Measurements from ENCODE around the gene SOX12. TPM values are rescaled to one million over a fixed set of nuclear protein-coding genes. Genes with fewer than 3 reads are reported as not detected.
"Not testable (repeated sequence)": the region's sequence is repeated elsewhere in the genome, so short reads cannot be mapped to it uniquely, and the experiment has no call there.

SOX12 gene
- total RNA-seq, 2 donors from 2014 or later, result 3.9 to 5.4 TPM

DNA sequence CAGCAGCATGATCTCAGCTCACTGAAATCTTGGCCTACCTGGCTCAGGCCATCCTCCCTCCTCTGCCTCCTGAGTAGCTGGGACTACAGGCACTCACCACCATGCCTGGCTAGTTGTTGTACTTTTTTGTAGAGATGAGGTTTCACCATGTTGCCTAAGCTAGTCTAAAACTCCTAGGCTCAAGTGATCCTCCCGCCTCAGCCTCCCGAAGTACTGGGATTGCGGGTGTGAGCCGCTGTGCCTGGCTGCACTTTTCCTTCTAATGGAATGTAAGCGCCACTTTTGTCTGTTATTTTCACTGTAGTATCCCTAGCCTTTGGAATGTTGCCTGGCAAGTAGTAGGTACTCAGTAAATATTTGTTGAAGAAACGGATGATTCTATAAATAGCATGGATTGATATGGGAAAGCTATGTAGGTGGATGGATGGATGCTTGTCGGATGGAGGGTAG, 44.8 kb downstream of the SOX12 start:
- Histone ChIP-seq H3K4me3 (no peak overlapping the region), H3K4me1 (ENCODE audit: control insufficient read depth in 1 of 2, low read depth in 2 of 2) (no peaks in the 10 kb centered on the region), H3K9me3 (no peaks in the 10 kb centered on the region), H3K27me3 (replicated peaks; ENCODE audit: insufficient read depth) (no peaks in the 10 kb centered on the region), H3K27ac (no peak overlapping the region), H3K36me3 (no peaks in the 10 kb centered on the region)
- DNase-seq (ENCODE audit: low spot score), result no peak
- no peak for ATAC-seq (ENCODE audit: insufficient number of reproducible peaks, low FRiP score, low read depth)
- TF ChIP-seq, protein P1, sequence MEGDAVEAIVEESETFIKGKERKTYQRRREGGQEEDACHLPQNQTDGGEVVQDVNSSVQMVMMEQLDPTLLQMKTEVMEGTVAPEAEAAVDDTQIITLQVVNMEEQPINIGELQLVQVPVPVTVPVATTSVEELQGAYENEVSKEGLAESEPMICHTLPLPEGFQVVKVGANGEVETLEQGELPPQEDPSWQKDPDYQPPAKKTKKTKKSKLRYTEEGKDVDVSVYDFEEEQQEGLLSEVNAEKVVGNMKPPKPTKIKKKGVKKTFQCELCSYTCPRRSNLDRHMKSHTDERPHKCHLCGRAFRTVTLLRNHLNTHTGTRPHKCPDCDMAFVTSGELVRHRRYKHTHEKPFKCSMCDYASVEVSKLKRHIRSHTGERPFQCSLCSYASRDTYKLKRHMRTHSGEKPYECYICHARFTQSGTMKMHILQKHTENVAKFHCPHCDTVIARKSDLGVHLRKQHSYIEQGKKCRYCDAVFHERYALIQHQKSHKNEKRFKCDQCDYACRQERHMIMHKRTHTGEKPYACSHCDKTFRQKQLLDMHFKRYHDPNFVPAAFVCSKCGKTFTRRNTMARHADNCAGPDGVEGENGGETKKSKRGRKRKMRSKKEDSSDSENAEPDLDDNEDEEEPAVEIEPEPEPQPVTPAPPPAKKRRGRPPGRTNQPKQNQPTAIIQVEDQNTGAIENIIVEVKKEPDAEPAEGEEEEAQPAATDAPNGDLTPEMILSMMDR (IDR thresholded peaks at IDR 0.05), result no peak

DNA sequence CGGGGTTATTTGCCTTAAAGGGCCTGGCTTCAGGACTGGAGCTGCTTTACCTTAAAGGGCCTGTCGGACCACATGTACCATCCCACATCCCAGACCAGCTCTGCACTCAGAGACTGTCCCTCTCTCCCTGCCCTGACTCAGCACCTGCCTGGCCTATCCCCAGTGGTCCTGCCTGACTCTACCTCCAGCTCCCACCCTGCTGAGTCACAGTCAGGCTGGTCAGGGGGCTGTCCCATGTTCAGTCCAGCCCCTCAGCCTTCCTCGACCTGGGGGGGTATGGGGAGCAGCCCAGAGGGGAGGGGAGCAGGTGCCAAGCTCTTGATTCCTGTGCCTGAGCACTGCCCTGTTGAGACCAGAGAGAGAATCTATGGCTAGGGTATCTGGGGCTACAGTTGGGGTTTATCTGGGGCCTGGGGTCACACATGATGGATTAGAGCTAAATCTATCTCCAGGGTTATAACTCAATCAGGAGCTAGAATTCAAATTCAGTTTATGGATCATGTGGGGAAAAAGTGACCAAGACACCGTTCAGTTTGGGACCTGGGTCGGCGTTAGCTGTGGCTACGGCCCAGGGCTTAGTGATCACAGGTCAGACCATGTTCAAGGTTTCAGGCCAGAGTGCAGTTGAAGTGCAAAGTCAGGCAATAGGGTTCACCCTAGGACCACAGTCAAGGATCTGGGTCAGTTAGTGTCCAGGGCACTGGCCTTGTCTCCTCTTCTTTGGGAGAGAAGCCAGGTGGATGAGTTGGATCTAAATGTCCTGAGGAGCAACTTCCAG, 45.8 kb downstream of the SOX12 start:
- Histone ChIP-seq H3K4me3 (no peak overlapping the region), H3K36me3 (no peaks in the 10 kb centered on the region), H3K27me3 (replicated peaks; ENCODE audit: insufficient read depth) (no peaks in the 10 kb centered on the region), H3K27ac (no peak overlapping the region), H3K4me1 (ENCODE audit: control insufficient read depth in 1 of 2, low read depth in 2 of 2) (no peaks in the 10 kb centered on the region), H3K9me3 (no peaks in the 10 kb centered on the region)
- ATAC-seq (ENCODE audit: insufficient number of reproducible peaks, low FRiP score, low read depth) (no peak), DNase-seq (ENCODE audit: low spot score) (no peak)
- TF ChIP-seq, protein P1 (IDR thresholded peaks at IDR 0.05), result no peak

DNA sequence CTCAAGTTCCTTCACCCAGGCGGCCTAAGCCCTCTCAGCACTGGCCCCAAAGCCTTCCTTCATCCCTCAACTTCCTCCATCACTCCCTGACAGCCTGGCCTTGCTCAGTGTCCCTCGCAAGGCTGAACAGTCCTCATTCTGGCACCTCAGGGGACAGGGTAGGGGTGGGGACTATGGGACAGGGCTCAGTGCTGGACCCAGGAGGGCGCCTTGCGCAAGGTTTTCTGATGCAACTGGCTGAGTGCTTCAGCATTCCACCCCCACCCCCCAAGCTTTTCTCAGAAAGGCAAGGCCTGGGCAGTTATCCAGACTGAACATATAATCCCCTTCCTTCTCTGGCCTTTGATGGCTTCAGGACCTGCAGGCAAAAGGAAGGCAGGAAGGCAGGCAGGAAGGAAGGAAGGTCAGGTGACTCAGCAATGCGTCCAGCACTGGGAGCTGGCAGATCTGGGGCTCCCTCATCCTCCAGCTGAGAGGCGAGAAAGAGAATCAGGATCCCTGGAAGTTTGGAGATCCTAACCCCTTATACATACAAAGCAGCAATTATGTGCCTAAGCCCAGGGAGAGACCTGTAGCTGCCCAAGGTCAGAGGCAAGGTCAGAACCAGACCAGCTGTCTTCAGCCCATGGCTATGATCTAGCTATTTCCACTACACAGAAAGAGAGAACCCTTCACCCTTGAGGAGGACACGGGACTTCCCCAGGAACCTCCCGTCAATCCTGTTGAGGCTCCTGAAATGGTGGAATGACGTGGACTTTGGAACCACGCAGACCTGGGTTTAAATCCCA, 46.6 kb downstream of the SOX12 start:
- Histone ChIP-seq H3K36me3 (no peaks in the 10 kb centered on the region), H3K27ac (no peak overlapping the region), H3K27me3 (replicated peaks; ENCODE audit: insufficient read depth) (no peaks in the 10 kb centered on the region), H3K4me1 (ENCODE audit: control insufficient read depth in 1 of 2, low read depth in 2 of 2) (no peaks in the 10 kb centered on the region), H3K9me3 (no peaks in the 10 kb centered on the region), H3K4me3 (no peak overlapping the region)
- ATAC-seq (ENCODE audit: insufficient number of reproducible peaks, low FRiP score, low read depth) (no peak), DNase-seq (ENCODE audit: low spot score) (no peak)
- TF ChIP-seq, protein P1 (IDR thresholded peaks at IDR 0.05), result no peak

GRCh38 chr20:372543-373082, 47.3 kb downstream of the SOX12 start:
- not testable (repeated sequence) for H3K4me3 ChIP-seq; H3K9me3 ChIP-seq; H3K4me1 ChIP-seq (ENCODE audit: control insufficient read depth in 1 of 2, low read depth in 2 of 2); H3K27ac ChIP-seq; H3K27me3 ChIP-seq (replicated peaks; ENCODE audit: insufficient read depth); DNase-seq (ENCODE audit: low spot score); H3K36me3 ChIP-seq; ATAC-seq (ENCODE audit: insufficient number of reproducible peaks, low FRiP score, low read depth)

DNA sequence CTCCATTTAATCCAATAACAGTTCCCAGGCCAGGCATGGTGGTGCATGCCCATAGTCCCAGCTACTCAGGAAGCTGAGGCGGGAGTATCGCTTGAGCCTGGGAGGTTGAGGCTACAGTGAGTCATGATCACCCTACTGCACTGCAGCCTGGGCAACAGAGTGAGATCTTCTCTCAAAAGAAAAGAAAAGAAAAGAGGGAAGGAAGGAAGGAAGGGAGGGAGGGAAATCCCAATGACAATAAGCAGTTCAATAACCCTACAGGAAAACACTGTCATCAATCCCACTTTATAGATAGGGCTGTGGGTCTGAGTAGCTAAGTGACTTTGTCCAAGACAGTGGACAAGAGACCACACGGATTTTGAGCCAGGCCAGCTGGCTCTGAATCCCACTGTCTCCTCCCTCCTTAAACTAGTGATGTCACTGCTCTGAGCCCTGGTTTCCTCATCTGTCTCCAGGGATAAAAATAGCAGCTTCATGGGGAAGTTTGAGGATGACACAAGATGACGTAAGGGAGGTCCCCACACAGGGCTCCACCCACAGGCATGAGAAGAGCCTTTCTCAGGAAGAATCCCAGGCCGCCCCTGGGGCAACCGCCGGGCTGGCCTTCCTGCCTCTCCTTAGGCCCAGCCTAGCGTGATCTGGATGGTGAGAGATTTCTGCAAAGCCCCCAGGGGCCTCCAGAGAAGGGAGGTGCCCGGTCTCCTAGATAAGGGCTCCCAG, 48.0 kb downstream of the SOX12 start:
- DNase-seq (ENCODE audit: low spot score), result no peak
- H3K4me1 ChIP-seq (ENCODE audit: control insufficient read depth in 1 of 2, low read depth in 2 of 2), result no peaks in the 10 kb centered on the region
- H3K36me3 ChIP-seq, result no peaks in the 10 kb centered on the region
- TF ChIP-seq, protein P1 (IDR thresholded peaks at IDR 0.05), result no peak
- no peak overlapping the region for H3K4me3 ChIP-seq
- no peaks in the 10 kb centered on the region for H3K9me3 ChIP-seq
- ATAC-seq (ENCODE audit: insufficient number of reproducible peaks, low FRiP score, low read depth), result no peak
- H3K27me3 ChIP-seq (replicated peaks; ENCODE audit: insufficient read depth), result no peaks in the 10 kb centered on the region
- no peak overlapping the region for H3K27ac ChIP-seq
